ENCODE measurements around the gene LSS. TPM values are rescaled to one million over a fixed set of nuclear protein-coding genes. Genes with fewer than 3 reads are reported as not detected.
A peak's percentile ranks its signal among the peaks of the same experiment; 100 is the strongest.

The LSS gene
- total RNA-seq: 69.8 and 101 TPM in 2 replicates

GRCh38 chr21:46228345-46229051 is at the start of gene LSS:
Gene LSS, minus strand, starts transcription at chr21:46228774. Its CDS starts 29 bp downstream, at chr21:46228745.
- peak; percentile 92 for DNase-seq (ENCODE audit: low read depth, low spot score)

- DNase-seq (ENCODE audit: low read depth, low spot score): no peak
Observed at GRCh38 chr21:46274797-46275390, 46.3 kb upstream of the LSS start.

DNA sequence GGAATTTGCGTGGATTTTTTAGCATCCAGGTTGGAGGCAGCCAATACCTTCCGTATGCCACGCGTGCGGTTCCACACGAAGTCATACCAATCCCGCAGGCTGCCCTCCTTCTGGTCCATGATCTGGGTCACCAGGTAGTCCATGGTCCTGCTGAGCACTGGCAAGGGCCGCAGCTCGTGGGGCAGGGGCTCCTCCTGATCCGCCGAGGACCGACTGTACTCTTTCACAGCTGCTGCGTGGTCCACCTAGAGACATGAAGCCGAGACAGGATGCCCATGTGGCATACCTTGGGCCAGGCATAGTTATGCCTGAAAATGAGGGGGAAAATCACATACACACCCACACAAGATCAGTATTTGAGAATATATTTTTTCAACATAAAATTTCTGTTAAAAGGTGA is 44.8 kb upstream of the LSS start:
- DNase-seq (ENCODE audit: low read depth, low spot score): no peak

DNA sequence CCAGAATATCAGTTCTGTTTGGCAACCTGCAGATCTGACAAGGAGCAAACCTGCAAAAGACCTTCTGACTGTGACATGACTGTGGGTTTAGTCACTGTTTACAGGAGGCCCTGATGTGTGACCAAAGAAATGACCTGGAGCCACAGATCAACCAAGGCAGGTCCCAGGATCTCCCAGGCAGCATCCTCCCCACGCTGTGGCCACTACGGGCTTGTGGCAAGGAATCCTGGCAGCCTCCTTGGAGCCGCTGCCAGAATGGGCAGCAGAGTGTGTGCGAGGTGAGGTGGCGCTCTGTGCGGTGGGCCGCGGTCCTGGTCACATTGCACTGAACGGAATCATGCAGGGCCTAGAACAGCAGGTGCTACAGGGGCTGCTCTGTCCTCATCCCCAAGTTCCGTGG is 40.9 kb upstream of the LSS start:
- no peak for DNase-seq (ENCODE audit: low read depth, low spot score)

- DNase-seq (ENCODE audit: low read depth, low spot score): no peak
Observed at GRCh38 chr21:46268371-46268770, 39.8 kb upstream of the LSS start.

DNA sequence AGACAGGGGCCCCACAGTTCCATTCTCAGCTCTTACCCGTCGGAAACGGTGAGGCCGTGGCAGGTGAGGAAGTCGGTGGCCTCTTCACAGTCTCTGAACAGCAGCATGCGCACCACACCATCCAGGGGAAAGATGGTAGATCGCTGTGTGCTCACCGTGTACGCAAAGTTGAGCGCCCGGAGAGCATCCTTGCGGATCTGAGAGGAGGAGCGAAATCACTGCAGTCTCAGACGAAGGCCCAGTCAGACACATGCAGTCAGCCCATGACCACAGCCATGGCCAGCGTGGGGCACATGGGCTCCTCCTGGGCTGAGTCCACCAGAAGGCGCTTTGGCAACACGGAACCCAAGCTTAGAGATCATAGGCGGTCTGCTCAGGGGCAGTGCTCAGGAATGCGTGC is 38.4 kb upstream of the LSS start:
- no peak for DNase-seq (ENCODE audit: low read depth, low spot score)

- no peak for DNase-seq (ENCODE audit: low read depth, low spot score)
Observed at GRCh38 chr21:46265736-46266525, 37.4 kb upstream of the LSS start.

DNA sequence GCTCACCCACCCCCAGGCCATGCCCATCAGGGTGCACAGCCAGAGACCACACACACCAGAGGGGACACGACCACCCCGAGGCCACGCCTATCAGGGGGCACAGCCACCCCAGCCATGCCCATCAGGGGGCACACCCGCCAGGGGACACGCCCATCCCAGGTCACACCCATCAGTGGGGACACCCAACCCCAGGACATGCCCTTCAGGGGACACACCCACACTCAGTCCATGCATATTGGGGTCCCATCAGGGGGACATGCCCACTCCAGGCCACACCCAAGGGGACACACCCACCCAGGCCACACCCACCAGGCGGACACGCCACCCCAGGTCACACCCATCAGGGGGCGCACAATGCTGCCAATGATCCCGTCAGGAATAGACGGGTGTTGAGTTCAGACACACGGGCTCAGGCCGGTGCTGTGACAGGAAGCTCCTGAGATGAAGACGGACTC is 36.1 kb upstream of the LSS start:
- DNase-seq (ENCODE audit: low read depth, low spot score): no peak

DNA sequence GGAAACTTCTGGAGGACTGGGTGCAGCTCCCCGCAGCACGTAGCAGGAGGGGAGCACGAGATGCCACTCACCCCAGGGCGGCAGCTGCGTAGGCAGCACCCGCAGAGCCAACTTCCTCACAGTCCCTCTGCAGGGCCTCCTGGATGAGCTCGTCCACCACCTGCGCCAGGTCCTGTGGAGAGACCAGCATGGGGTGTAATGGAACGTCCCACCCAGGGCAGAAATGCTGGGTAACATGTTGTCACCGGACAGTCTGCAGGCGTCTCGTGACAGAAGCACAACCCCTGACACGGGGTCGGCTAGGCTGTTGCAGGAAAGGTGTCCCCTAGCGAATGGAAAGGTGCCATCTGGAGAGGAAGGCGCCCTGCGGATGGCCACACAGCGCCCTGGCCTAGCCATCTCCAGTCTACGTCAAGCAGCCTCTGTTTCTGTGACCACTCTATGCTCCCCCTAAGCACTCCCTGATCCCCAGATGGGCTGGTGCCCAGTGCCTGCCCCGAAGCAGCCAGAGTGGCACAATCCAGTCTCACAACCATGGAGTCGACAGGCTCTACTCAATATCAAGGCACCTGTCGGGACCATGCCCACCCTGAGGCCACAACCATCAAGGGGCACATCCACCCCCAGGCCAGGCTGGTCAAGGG is 35.6 kb upstream of the LSS start:
- DNase-seq (ENCODE audit: low read depth, low spot score): no peak

DNA sequence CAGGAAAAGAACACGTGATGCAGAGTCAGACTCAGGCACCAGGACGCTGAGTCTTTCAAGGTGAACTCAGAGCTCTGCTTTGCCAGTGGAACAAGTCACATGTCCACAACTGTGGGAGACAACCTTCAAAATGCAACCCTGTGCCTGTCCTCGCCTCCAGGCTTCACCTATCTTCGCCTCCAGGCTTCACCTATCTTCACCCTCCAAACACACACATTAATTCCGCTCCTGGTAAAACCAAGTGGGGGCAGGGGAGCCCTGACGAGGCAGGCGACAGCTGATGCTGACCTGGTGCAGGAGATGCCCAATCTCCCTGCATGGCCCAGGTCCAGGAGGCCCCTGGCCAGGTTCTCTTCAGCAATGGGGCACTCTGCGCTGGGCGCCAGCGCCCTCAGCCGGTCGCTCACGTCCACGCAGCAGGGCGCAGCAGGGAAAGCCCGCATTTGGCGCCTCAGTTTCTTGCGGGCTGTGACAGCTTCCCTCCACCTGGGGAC is 28.0 kb upstream of the LSS start:
- DNase-seq (ENCODE audit: low read depth, low spot score): no peak

DNA sequence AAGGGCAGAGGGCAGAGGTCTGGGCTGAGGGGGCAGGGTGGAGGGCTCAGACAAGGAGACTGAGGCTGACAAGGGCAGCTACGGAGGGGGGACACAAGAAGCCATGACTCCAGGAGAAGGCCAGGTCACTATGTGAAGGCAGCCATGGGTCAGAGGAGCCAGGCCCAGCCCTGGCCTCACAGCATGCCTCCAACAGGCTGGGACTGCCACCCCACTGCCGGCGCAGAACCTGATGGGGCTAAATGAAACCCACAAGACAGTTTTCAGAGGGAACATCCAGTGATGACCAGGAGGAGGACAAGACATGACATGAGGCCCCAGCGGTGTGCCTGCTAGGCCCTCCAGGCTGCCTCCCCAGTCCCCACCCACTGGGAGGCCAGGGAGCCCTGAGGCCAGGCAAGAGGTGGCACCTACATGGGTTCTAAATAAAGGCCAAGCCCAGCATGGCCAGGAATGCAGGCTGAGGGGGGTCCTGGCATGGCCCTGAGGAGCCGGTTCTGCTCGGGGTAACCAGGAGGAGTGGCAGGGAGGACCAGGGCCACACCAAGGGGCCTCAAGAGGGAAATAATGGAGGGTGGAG is 27.3 kb upstream of the LSS start:
- DNase-seq (ENCODE audit: low read depth, low spot score): no peak

GRCh38 chr21:46255166-46255565 is 26.6 kb upstream of the LSS start:
- no peak for DNase-seq (ENCODE audit: low read depth, low spot score)

- no peak for DNase-seq (ENCODE audit: low read depth, low spot score)
Observed at GRCh38 chr21:46254208-46254975, 25.8 kb upstream of the LSS start.

GRCh38 chr21:46253610-46254124 is 25.1 kb upstream of the LSS start:
- DNase-seq (ENCODE audit: low read depth, low spot score): no peak

GRCh38 chr21:46252840-46253239 is 24.3 kb upstream of the LSS start:
- DNase-seq (ENCODE audit: low read depth, low spot score): no peak

- no peak for DNase-seq (ENCODE audit: low read depth, low spot score)
Observed at GRCh38 chr21:46250146-46250725, 21.7 kb upstream of the LSS start.

- no peak for DNase-seq (ENCODE audit: low read depth, low spot score)
Observed at GRCh38 chr21:46248827-46249226, 20.3 kb upstream of the LSS start.

- DNase-seq (ENCODE audit: low read depth, low spot score): no peak
Observed at GRCh38 chr21:46248422-46248782, 19.8 kb upstream of the LSS start.

- DNase-seq (ENCODE audit: low read depth, low spot score): no peak
Observed at GRCh38 chr21:46247699-46248421, 19.3 kb upstream of the LSS start.
